ENCODE data around the gene AP2A1.

GRCh38 chr19:49795615-49796014 lies 28.8 kb downstream of the AP2A1 start:
- TF ChIP-seq CTCF (IDR thresholded peaks at IDR 0.05) (no peak), POLR2A (IDR thresholded peaks at IDR 0.05) (no peak)

Data from right lobe of liver (tissue), 4 donors.